GM18526 (cell line): ENCODE results near the gene OR4M1.
"Not testable (repeated sequence)": the region's sequence is repeated elsewhere in the genome, so short reads cannot be mapped to it uniquely, and the experiment has no call there.

Experiments used
- POLR2A ChIP-seq: IDR thresholded peaks from 3 replicates; pipeline ENCODE4 v1.6.1; 2011; ENCODE audit not compliant: insufficient read length; ENCODE audit errors: extremely low read depth

The OR4M1 gene

GRCh38 chr14:19773204-19773603 lies at the start of gene OR4M1:
TSS of gene OR4M1 (plus strand) at chr14:19773504. CDS start at chr14:19780323, 6,819 bp downstream.
- not testable (repeated sequence) for TF ChIP-seq POLR2A

- no peak for TF ChIP-seq POLR2A
These were observed 43.9 kb upstream of the OR4M1 start for GRCh38 chr14:19729359-19729758.

GRCh38 chr14:19729763-19730162 lies 43.5 kb upstream of the OR4M1 start:
- no peak for TF ChIP-seq POLR2A

- TF ChIP-seq POLR2A = no peak
These were observed 30.0 kb upstream of the OR4M1 start, which contains the start of gene OR4Q3 for GRCh38 chr14:19743256-19743655. TSS of gene OR4Q3 (plus strand) at chr14:19743571.

GRCh38 chr14:19754172-19754571 lies 19.1 kb upstream of the OR4M1 start:
- TF ChIP-seq POLR2A = no peak

GRCh38 chr14:19771895-19772430 lies 1.3 kb upstream of the OR4M1 start:
- no peak for TF ChIP-seq POLR2A

GRCh38 chr14:19775587-19775986 lies 2.3 kb downstream of the OR4M1 start:
- TF ChIP-seq POLR2A = no peak

GRCh38 chr14:19799880-19800279 lies 26.6 kb downstream of the OR4M1 start:
- no peak for TF ChIP-seq POLR2A

- TF ChIP-seq POLR2A = no peak
These were observed 27.2 kb downstream of the OR4M1 start for GRCh38 chr14:19800282-19801117.

GRCh38 chr14:19801118-19801464 lies 27.8 kb downstream of the OR4M1 start:
- no peak for TF ChIP-seq POLR2A

- not testable (repeated sequence) for TF ChIP-seq POLR2A
These were observed 30.2 kb downstream of the OR4M1 start, which contains the start of gene OR4N2 for GRCh38 chr14:19803470-19803869. TSS of gene OR4N2 (plus strand) at chr14:19803770. CDS start at chr14:19827449, 23,679 bp downstream.

- no peak for TF ChIP-seq POLR2A
These were observed 49.9 kb downstream of the OR4M1 start for GRCh38 chr14:19823178-19823577.

GRCh38 chr14:19823765-19824164 lies 50.5 kb downstream of the OR4M1 start:
- no peak for TF ChIP-seq POLR2A

- no peak for TF ChIP-seq POLR2A
These were observed 55.0 kb downstream of the OR4M1 start for GRCh38 chr14:19828314-19828713.
